Activated CD4-positive, alpha-beta T cell treated with anti-CD3 and anti-CD28 coated beads, Interleukin-2, amount 50 U/mL, for 24 hours (primary cell): ENCODE measurements around the gene PLTP.
"Not testable (repeated sequence)": the region's sequence is repeated elsewhere in the genome, so short reads cannot be mapped to it uniquely, and the experiment has no call there.

Source experiments
- DNase-seq, 2 donors: peaks; one replicate each; pipeline ENCODE4 v3.0.0-alpha.2; 2020; ENCODE audit warnings: low read depth in 1 of 2, low spot score in 1 of 2

Gene PLTP

GRCh38 chr20:45880988-45881788 is 30.8 kb downstream of the PLTP start, which contains the start of gene ZSWIM1:
Gene ZSWIM1, plus strand, starts transcription at chr20:45881227. Its CDS starts 1,366 bp downstream, at chr20:45882593.
- DNase-seq: peak; percentile 97 to 98

- DNase-seq: no peak
These were observed 33.7 kb downstream of the PLTP start for GRCh38 chr20:45878076-45878761.

GRCh38 chr20:45874576-45874975 is 37.4 kb downstream of the PLTP start:
- no peak for DNase-seq

- DNase-seq: not testable (repeated sequence)
These were observed 37.9 kb downstream of the PLTP start for GRCh38 chr20:45874104-45874481.

- DNase-seq: no peak
These were observed 38.4 kb downstream of the PLTP start for GRCh38 chr20:45873409-45874103.

GRCh38 chr20:45872626-45873025 is 39.3 kb downstream of the PLTP start:
- no peak for DNase-seq

GRCh38 chr20:45867819-45868176 is 44.2 kb downstream of the PLTP start:
- no peak for DNase-seq

- DNase-seq: no peak
These were observed 44.7 kb downstream of the PLTP start for GRCh38 chr20:45867136-45867818.

- DNase-seq: no peak
These were observed 45.5 kb downstream of the PLTP start for GRCh38 chr20:45866454-45866853.

GRCh38 chr20:45863543-45864470 is 48.1 kb downstream of the PLTP start:
- DNase-seq: no peak

GRCh38 chr20:45861221-45862075 is 50.5 kb downstream of the PLTP start:
- no peak for DNase-seq

GRCh38 chr20:45860560-45861220 is 51.3 kb downstream of the PLTP start:
- DNase-seq: no peak

- no peak for DNase-seq
These were observed 52.0 kb downstream of the PLTP start for GRCh38 chr20:45859916-45860315.

GRCh38 chr20:45857882-45858216 is 54.1 kb downstream of the PLTP start:
- DNase-seq: no peak

GRCh38 chr20:45857114-45857881 is 54.7 kb downstream of the PLTP start, which contains the start of the genes ACOT8 and ZSWIM3:
Gene ACOT8, minus strand, starts transcription at chr20:45857392. Its CDS starts 77 bp downstream, at chr20:45857315.
Gene ZSWIM3, plus strand, starts transcription at chr20:45857614. Its CDS starts 212 bp downstream, at chr20:45857826.
- peak; percentile 68 to 97 for DNase-seq

GRCh38 chr20:45853484-45853883 is 58.5 kb downstream of the PLTP start:
- no peak for DNase-seq

GRCh38 chr20:45852326-45852725 is 59.6 kb downstream of the PLTP start:
- no peak for DNase-seq

GRCh38 chr20:45851501-45851900 is 60.5 kb downstream of the PLTP start:
- no peak for DNase-seq
